Measurements from ENCODE around the gene SEBOX. TPM values are rescaled to one million over a fixed set of nuclear protein-coding genes. Genes with fewer than 3 reads are reported as not detected.
A peak's percentile ranks its signal among the peaks of the same experiment; 100 is the strongest.

SEBOX gene
- total and polyA plus RNA-seq, 12 donors, result not detected

GRCh38 chr17:28407130-28407973 is 42.4 kb upstream of the SEBOX start:
- Histone ChIP-seq H3K4me1 (peaks cover 0 to 39% (median 16%) of the 10 kb centered on the region in 9 donors), H3K4me3 (no peak overlapping the region), H3K36me3 (peaks cover 0 to 14% (median 0%) of the 10 kb centered on the region in 9 donors), H3K9me3 (no peaks in the 10 kb centered on the region), H3K27me3 (peaks cover 0 to 6% (median 0%) of the 10 kb centered on the region in 7 donors), H3K27ac (no peak overlapping the region)
- intact Hi-C loops (cut with DNase I), result loop anchor here in 1 of 10 donors (10.0 kb wide), 1 partner anchor 57 kb away; no protein-coding TSS in a partner anchor
- DNase-seq, result no peak
- ATAC-seq, result no peak
- no peak for TF ChIP-seq CTCF (IDR thresholded peaks at IDR 0.05)
- 79 to 81% methylated on average over 5 of the region's 5 CpGs for WGBS, 2 donors

- Histone ChIP-seq H3K27ac (peak overlapping the region in 2 of 10 donors; percentile 71 to 77), H3K4me3 (peak overlapping the region; percentile 54 to 80 (median 70))
- TF ChIP-seq CTCF (IDR thresholded peaks at IDR 0.05), result no peak
Observed at GRCh38 chr17:28406473-28406814, 41.4 kb upstream of the SEBOX start.

GRCh38 chr17:28405632-28406472 is 40.9 kb upstream of the SEBOX start, which contains the start of gene SLC46A1:
TSS of gene SLC46A1 (minus strand) at chr17:28406212. CDS start at chr17:28406114, 98 bp downstream.
- ATAC-seq (peak; percentile 72 to 88 (median 81)), DNase-seq (peak; percentile 61 to 70)
- WGBS, 2 donors, result 0 to 1% methylated on average over 54 to 70 of the region's 70 CpGs

More at GRCh38 chr17:28406473-28406814, 41.4 kb upstream of the SEBOX start:
- Histone ChIP-seq H3K27me3 (peaks cover 0 to 5% (median 0%) of the 10 kb centered on the region in 7 donors), H3K9me3 (no peaks in the 10 kb centered on the region), H3K4me1 (peaks cover 0 to 48% (median 16%) of the 10 kb centered on the region in 9 donors), H3K36me3 (peaks cover 0 to 23% (median 0%) of the 10 kb centered on the region in 9 donors)
- peak in 5 of 8 donors; percentile 8 to 28 (median 14) for ATAC-seq
- 19 to 22% methylated on average over 9 of the region's 9 CpGs for WGBS, 2 donors
- intact Hi-C loops (cut with DNase I), result loop anchor here in 1 of 10 donors (10.0 kb wide), 1 partner anchor 58 kb away; no protein-coding TSS in a partner anchor
- DNase-seq, result no peak

More at GRCh38 chr17:28405632-28406472, 40.9 kb upstream of the SEBOX start, which contains the start of gene SLC46A1:
- H3K4me3 ChIP-seq, result peak within 1 kb of the TSS; percentile 54 to 80 (median 70)
- no peaks in the 10 kb centered on the region for H3K9me3 ChIP-seq
- H3K27ac ChIP-seq, result peak within 1 kb of the TSS in 8 of 10 donors; percentile 30 to 77 (median 40)
- peaks cover 0 to 54% (median 16%) of the 10 kb centered on the region in 9 donors for H3K4me1 ChIP-seq
- peaks cover 0 to 29% (median 0%) of the 10 kb centered on the region in 9 donors for H3K36me3 ChIP-seq
- H3K27me3 ChIP-seq, result peaks cover 0 to 4% (median 0%) of the 10 kb centered on the region in 7 donors
- TF ChIP-seq CTCF (IDR thresholded peaks at IDR 0.05), result no peak
- intact Hi-C loops (cut with DNase I), result loop anchor here in 1 of 10 donors (10.0 kb wide), 1 partner anchor 59 kb away; no protein-coding TSS in a partner anchor

Data from heart right ventricle (tissue), 16 donors.